ENCODE measurements around the gene PTPRN2.

PTPRN2 gene

GRCh38 chr7:157603005-157603404, 984.6 kb downstream of the PTPRN2 start:
- H3K4me3 ChIP-seq (ENCODE audit: low read depth, low read length): no peak overlapping the region
- DNase-seq (ENCODE audit: low read depth): no peak
- no peak for TF ChIP-seq CTCF (conservative IDR thresholded peaks at IDR 0.05; ENCODE audit: low read depth, low read length)

- H3K4me3 ChIP-seq (ENCODE audit: low read depth, low read length): no peak overlapping the region
- TF ChIP-seq CTCF (conservative IDR thresholded peaks at IDR 0.05; ENCODE audit: low read depth, low read length): no peak
- no peak for DNase-seq (ENCODE audit: low read depth)
Measured at GRCh38 chr7:157602581-157602980, 985.0 kb downstream of the PTPRN2 start.

GRCh38 chr7:157602156-157602555, 985.5 kb downstream of the PTPRN2 start:
- no peak for TF ChIP-seq CTCF (conservative IDR thresholded peaks at IDR 0.05; ENCODE audit: low read depth, low read length)
- DNase-seq (ENCODE audit: low read depth): no peak
- H3K4me3 ChIP-seq (ENCODE audit: low read depth, low read length): no peak overlapping the region

DNA sequence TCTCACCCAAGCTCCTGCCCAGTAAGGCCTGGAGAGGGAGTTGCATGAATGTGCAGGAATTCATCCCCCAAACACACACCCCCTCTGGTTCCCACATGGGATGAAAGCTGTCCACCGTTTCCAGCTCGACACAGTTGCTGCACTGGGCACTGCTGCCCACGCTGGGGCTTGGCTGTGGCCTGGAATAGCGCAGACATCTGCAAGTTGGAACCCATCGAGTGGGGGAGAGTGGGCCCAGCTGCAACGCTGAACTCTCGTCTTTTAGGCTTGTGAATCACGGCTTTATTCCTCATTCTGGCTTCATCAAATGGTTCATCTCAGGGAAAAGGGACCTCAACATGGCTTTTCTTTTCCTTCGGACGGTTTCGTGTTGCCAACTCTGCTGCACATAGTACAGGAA, 986.1 kb downstream of the PTPRN2 start:
- no peak for DNase-seq (ENCODE audit: low read depth)
- no peak for TF ChIP-seq CTCF (conservative IDR thresholded peaks at IDR 0.05; ENCODE audit: low read depth, low read length)
- no peak overlapping the region for H3K4me3 ChIP-seq (ENCODE audit: low read depth, low read length)

DNA sequence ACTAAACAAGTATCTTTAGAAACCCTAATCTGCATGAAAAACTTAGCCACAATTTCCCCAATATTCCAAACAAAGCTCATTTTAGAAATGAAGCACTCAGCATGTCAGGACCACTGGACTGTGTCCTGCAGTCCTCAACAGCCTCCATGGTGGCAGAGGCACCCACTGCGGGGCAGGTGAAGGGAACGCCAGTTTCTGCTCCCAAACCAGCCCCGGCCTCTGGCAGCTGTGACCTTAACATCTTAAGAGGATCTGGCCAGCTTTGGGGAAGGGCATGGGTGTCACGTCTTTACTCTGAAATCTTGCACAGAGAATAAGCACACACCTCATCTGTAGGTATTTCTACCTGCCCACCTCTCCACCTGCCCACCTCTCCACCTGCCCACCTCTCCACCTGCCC, 988.1 kb downstream of the PTPRN2 start:
- no peak overlapping the region for H3K4me3 ChIP-seq (ENCODE audit: low read depth, low read length)
- no peak for DNase-seq (ENCODE audit: low read depth)
- TF ChIP-seq CTCF (conservative IDR thresholded peaks at IDR 0.05; ENCODE audit: low read depth, low read length): no peak

DNA sequence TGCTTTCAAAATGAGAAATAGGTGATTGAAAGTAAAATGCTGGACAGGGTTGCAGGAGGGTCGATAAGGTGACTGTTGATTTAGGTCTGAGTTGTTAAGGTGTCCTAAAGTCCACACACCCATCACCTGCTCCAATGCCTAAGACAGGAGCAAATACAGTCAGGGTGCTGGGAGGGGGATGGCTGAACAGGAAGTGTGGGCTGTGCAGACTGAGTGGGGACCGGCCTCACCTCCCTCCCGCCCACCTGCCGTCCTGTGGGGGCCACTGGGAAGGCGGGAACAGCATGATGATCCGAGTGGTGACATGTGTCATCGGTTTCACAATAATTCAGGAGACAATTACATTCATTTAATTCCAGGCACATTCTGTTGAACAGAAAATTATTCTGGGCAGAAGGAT, 990.1 kb downstream of the PTPRN2 start:
- no peak for TF ChIP-seq CTCF (conservative IDR thresholded peaks at IDR 0.05; ENCODE audit: low read depth, low read length)
- no peak for DNase-seq (ENCODE audit: low read depth)
- H3K4me3 ChIP-seq (ENCODE audit: low read depth, low read length): no peak overlapping the region

- DNase-seq (ENCODE audit: low read depth): no peak
- H3K4me3 ChIP-seq (ENCODE audit: low read depth, low read length): no peak overlapping the region
- no peak for TF ChIP-seq CTCF (conservative IDR thresholded peaks at IDR 0.05; ENCODE audit: low read depth, low read length)
Measured at GRCh38 chr7:157596881-157597280, 990.7 kb downstream of the PTPRN2 start.

All from choroid plexus epithelial cell (primary cell).